Measurements from ENCODE around the gene SCN2A.

Gene SCN2A

DNA sequence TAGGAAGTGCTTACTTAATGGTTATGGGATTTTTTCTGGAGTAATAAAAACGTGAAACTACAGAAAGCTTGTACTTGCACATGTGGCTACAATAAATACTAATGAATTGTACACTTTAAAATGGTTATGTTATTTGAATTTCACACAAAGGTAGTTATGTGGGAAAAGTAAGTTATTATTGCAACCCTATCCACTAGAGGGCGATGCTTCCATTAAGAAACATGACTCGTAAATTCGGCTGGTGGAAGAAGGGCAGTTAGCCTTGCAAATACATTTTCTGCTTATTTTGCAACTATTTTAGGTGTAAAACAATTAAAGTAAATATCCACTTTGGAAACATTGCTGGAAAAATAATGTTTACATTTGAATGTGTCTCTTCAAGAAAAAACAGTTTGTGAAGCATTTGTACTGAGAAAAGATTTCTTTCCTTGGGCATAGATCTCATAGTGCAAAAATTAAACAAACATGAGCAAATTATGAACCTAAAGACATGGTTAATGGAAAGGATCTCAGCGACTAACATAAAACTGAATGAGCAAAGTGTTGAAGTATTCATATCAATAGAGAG lies 162.2 kb downstream of the SCN2A start:
- Histone ChIP-seq H4K20me1 (ENCODE audit: insufficient read depth) (no peaks in the 10 kb centered on the region), H3K36me3 (ENCODE audit: insufficient read depth) (no peaks in the 10 kb centered on the region), H3K4me1 (ENCODE audit: low read depth, poor library complexity, severe bottlenecking) (no peaks in the 10 kb centered on the region), H3K27ac (no peak overlapping the region), H3K4me2 (no peak overlapping the region), H3K9ac (no peak overlapping the region), H3K27me3 (ENCODE audit: insufficient read depth, low read depth) (no peaks in the 10 kb centered on the region), H2AFZ (ENCODE audit: low read depth) (no peak overlapping the region), H3K4me3 (IDR thresholded peaks at IDR 0.05; ENCODE audit: insufficient read depth, low read depth, low read length) (no peak overlapping the region), H3K79me2 (ENCODE audit: insufficient read depth, low read depth) (no peaks in the 10 kb centered on the region)
- TF ChIP-seq, protein P1, sequence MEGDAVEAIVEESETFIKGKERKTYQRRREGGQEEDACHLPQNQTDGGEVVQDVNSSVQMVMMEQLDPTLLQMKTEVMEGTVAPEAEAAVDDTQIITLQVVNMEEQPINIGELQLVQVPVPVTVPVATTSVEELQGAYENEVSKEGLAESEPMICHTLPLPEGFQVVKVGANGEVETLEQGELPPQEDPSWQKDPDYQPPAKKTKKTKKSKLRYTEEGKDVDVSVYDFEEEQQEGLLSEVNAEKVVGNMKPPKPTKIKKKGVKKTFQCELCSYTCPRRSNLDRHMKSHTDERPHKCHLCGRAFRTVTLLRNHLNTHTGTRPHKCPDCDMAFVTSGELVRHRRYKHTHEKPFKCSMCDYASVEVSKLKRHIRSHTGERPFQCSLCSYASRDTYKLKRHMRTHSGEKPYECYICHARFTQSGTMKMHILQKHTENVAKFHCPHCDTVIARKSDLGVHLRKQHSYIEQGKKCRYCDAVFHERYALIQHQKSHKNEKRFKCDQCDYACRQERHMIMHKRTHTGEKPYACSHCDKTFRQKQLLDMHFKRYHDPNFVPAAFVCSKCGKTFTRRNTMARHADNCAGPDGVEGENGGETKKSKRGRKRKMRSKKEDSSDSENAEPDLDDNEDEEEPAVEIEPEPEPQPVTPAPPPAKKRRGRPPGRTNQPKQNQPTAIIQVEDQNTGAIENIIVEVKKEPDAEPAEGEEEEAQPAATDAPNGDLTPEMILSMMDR (conservative IDR thresholded peaks at IDR 0.05; ENCODE audit: low read depth, low read length): peak; percentile 81

DNA sequence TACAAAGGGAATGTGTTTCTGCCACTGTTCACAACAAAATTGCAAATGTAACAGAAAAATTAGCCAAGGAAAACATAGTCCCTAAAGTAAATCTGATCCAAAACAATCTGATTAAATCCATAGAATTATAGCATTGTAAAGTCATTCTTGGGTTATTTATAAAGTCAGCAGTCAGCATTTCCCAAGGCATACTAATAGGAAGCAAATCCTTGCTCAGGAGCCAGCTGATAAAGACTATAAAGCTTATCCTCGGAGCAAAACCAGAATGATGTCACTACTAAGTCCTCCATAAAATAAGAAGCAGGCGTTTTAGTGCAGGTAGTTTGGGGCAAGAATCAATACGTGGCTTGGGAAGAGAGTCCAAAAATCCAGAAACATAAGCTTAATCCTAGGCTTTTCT lies 162.9 kb downstream of the SCN2A start:
- no peaks in the 10 kb centered on the region for H3K27me3 ChIP-seq (ENCODE audit: insufficient read depth, low read depth)
- H2AFZ ChIP-seq (ENCODE audit: low read depth): no peak overlapping the region
- no peaks in the 10 kb centered on the region for H3K4me1 ChIP-seq (ENCODE audit: low read depth, poor library complexity, severe bottlenecking)
- no peak overlapping the region for H3K27ac ChIP-seq
- no peak overlapping the region for H3K4me3 ChIP-seq (IDR thresholded peaks at IDR 0.05; ENCODE audit: insufficient read depth, low read depth, low read length)
- TF ChIP-seq, protein P1 (conservative IDR thresholded peaks at IDR 0.05; ENCODE audit: low read depth, low read length): no peak
- H3K36me3 ChIP-seq (ENCODE audit: insufficient read depth): no peaks in the 10 kb centered on the region
- no peak overlapping the region for H3K4me2 ChIP-seq
- H3K9ac ChIP-seq: no peak overlapping the region
- H3K79me2 ChIP-seq (ENCODE audit: insufficient read depth, low read depth): no peaks in the 10 kb centered on the region
- no peaks in the 10 kb centered on the region for H4K20me1 ChIP-seq (ENCODE audit: insufficient read depth)

DNA sequence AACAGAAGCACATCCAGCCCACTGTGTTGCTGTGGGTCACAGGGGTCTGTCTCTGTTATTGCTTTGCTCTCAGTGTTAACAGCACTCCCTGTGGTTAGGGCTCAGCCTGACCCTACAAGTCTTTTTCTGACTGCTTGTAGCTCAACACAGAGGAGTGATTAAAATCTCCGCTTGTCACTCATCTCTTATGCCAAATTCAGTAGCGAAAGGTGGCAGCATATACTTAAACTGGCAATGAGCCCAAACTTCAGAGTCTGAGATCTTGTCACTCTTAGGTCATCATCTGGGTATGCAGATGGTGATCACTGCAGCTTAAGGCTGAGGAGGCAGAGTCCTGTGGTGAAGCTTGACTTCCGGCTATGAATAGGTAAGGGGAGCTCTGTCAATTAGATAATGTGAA lies 167.0 kb downstream of the SCN2A start:
- TF ChIP-seq, protein P1 (conservative IDR thresholded peaks at IDR 0.05; ENCODE audit: low read depth, low read length): no peak
- no peak overlapping the region for H3K4me3 ChIP-seq (IDR thresholded peaks at IDR 0.05; ENCODE audit: insufficient read depth, low read depth, low read length)
- no peaks in the 10 kb centered on the region for H3K79me2 ChIP-seq (ENCODE audit: insufficient read depth, low read depth)
- H3K4me1 ChIP-seq (ENCODE audit: low read depth, poor library complexity, severe bottlenecking): no peaks in the 10 kb centered on the region
- no peaks in the 10 kb centered on the region for H3K27me3 ChIP-seq (ENCODE audit: insufficient read depth, low read depth)
- no peak overlapping the region for H3K4me2 ChIP-seq
- H3K9ac ChIP-seq: no peak overlapping the region
- no peak overlapping the region for H3K27ac ChIP-seq
- H4K20me1 ChIP-seq (ENCODE audit: insufficient read depth): no peaks in the 10 kb centered on the region
- no peaks in the 10 kb centered on the region for H3K36me3 ChIP-seq (ENCODE audit: insufficient read depth)
- H2AFZ ChIP-seq (ENCODE audit: low read depth): no peak overlapping the region

DNA sequence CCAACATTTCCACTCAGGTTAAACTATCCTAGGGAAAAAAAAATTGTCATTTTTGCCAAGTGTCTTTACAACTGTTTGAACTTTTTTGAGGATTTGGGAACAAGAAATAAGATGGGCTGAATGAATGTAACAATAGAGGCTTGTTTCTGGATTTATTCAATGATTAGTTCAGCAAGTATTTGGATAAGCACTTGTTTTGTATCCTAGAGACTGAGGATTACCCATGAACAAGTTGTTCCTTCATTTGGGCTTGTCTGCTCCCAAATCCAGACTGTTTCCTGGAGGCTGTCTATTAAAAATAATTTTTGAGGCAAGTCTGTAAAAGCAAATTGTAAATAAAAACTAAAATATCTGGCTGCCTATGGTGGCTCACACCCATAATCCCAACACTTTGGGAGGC lies 168.3 kb downstream of the SCN2A start:
- H2AFZ ChIP-seq (ENCODE audit: low read depth): no peak overlapping the region
- H3K27ac ChIP-seq: no peak overlapping the region
- H3K4me2 ChIP-seq: no peak overlapping the region
- H3K79me2 ChIP-seq (ENCODE audit: insufficient read depth, low read depth): no peaks in the 10 kb centered on the region
- H3K4me1 ChIP-seq (ENCODE audit: low read depth, poor library complexity, severe bottlenecking): no peaks in the 10 kb centered on the region
- H3K27me3 ChIP-seq (ENCODE audit: insufficient read depth, low read depth): no peaks in the 10 kb centered on the region
- H3K36me3 ChIP-seq (ENCODE audit: insufficient read depth): no peaks in the 10 kb centered on the region
- H3K9ac ChIP-seq: no peak overlapping the region
- H3K4me3 ChIP-seq (IDR thresholded peaks at IDR 0.05; ENCODE audit: insufficient read depth, low read depth, low read length): no peak overlapping the region
- TF ChIP-seq, protein P1 (conservative IDR thresholded peaks at IDR 0.05; ENCODE audit: low read depth, low read length): no peak
- H4K20me1 ChIP-seq (ENCODE audit: insufficient read depth): no peaks in the 10 kb centered on the region

Measured in KMS-11 (cell line).